AG04449 (cell line): ENCODE measurements around the gene SHOX.
"Not testable (repeated sequence)": the region's sequence is repeated elsewhere in the genome, so short reads cannot be mapped to it uniquely, and the experiment has no call there.

Source experiments
- CTCF ChIA-PET: fragments of 350-600 bp; formaldehyde crosslinking; extraction: SDS; loops from one replicate; lab custom pipeline; 2021; ENCODE audit warnings: antibody characterized with exemption; lab: Yijun Ruan, JAX
- POLR2A ChIA-PET: fragments of 400-600, 350-600 bp; formaldehyde crosslinking; extraction: SDS; loops from one replicate; lab custom pipeline; 2020; ENCODE audit warnings: antibody characterized with exemption, inconsistent platforms; lab: Yijun Ruan, JAX
- DNase-seq: peaks from one replicate; pipeline ENCODE4 v3.0.0-alpha.2; 2010; ENCODE audit warnings: low read depth, low spot score
- H3K4me3 ChIP-seq: 2 replicates; pipeline ENCODE4 v1.5.1; 2011; ENCODE audit warnings: low read depth, mild to moderate bottlenecking, control low read depth, low read length
- CTCF ChIP-seq: IDR thresholded peaks from one replicate; pipeline ENCODE4 v1.5.1; 2011; ENCODE audit warnings: mild to moderate bottlenecking, moderate library complexity, low read length, control low read depth, inconsistent platforms; ENCODE audit not compliant: insufficient read depth; ENCODE audit errors: missing control alignments

SHOX gene

GRCh38 chrX:617891-618290 is 12.7 kb upstream of the SHOX start:
- no peak for TF ChIP-seq CTCF
- ChIA-PET CTCF (no interaction called here), POLR2A (no interaction called here)
- no peak overlapping the region for H3K4me3 ChIP-seq
- DNase-seq: no peak

- H3K4me3 ChIP-seq, DNase-seq, CTCF ChIA-PET, POLR2A ChIA-PET: not testable (repeated sequence)
Measured at GRCh38 chrX:618304-618703, 12.3 kb upstream of the SHOX start.

GRCh38 chrX:618761-619450 is 11.7 kb upstream of the SHOX start:
- H3K4me3 ChIP-seq: no peak overlapping the region
- no peak for TF ChIP-seq CTCF
- ChIA-PET CTCF (no interaction called here), POLR2A (no interaction called here)
- no peak for DNase-seq

- POLR2A ChIA-PET: no interaction called here
- no peak for DNase-seq
- CTCF ChIA-PET: no interaction called here
- TF ChIP-seq CTCF: no peak
- H3K4me3 ChIP-seq: no peak overlapping the region
Measured at GRCh38 chrX:619451-619811, 11.2 kb upstream of the SHOX start.

- POLR2A ChIA-PET: no interaction called here
- no peak overlapping the region for H3K4me3 ChIP-seq
- CTCF ChIA-PET: no interaction called here
- no peak for DNase-seq
- no peak for TF ChIP-seq CTCF
Measured at GRCh38 chrX:619812-620531, 10.6 kb upstream of the SHOX start.

- no peak for DNase-seq
- H3K4me3 ChIP-seq: no peak overlapping the region
- CTCF ChIA-PET: no interaction called here
- TF ChIP-seq CTCF: no peak
- POLR2A ChIA-PET: no interaction called here
Measured at GRCh38 chrX:621705-622503, 8.7 kb upstream of the SHOX start.

- H3K4me3 ChIP-seq, POLR2A ChIA-PET, DNase-seq, CTCF ChIA-PET: not testable (repeated sequence)
Measured at GRCh38 chrX:622802-623201, 7.8 kb upstream of the SHOX start.
